GM23338 (cell line): ENCODE data around the gene KCNMA1.

ENCODE experiments used
- CREB1 ChIP-seq: fragments of 250-450 bp; sonication (Bioruptor Pico); IDR thresholded peaks from 2 replicates; pipeline ENCODE4 v1.5.0; 2020; ENCODE audit warnings: low read depth, mild to moderate bottlenecking, moderate library complexity
- CTCF ChIP-seq, 2 experiments: fragments of 200-600 bp in 1 of 2; sonication (generic) in 1 of 2; conservative IDR thresholded peaks; 2 replicates each; pipeline versions ENCODE4 v1.5.1 to v1.6.1; 2016 to 2017; ENCODE audit warnings: antibody characterized with exemption in 2 of 2, low read depth in 2 of 2, mild to moderate bottlenecking in 2 of 2, moderate library complexity in 1 of 2
- EZH2 ChIP-seq: fragments of 200-600 bp; sonication (generic); IDR thresholded peaks from one replicate; pipeline ENCODE4 v1.8.0; 2017; ENCODE audit warnings: antibody characterized with exemption, mild to moderate bottlenecking, low read depth; ENCODE audit not compliant: unreplicated experiment
- EZH2phosphoT487 ChIP-seq: fragments of 200-600 bp; sonication (generic); IDR thresholded peaks from one replicate; pipeline ENCODE4 v1.8.1; 2018; ENCODE audit warnings: antibody characterized with exemption; ENCODE audit not compliant: unreplicated experiment
- NANOG ChIP-seq: IDR thresholded peaks from 2 replicates; pipeline ENCODE4 v1.6.1; 2016; ENCODE audit warnings: antibody characterized with exemption, borderline replicate concordance
- POLR2AphosphoS5 ChIP-seq: IDR thresholded peaks from 2 replicates; pipeline ENCODE4 v1.6.1; 2016; ENCODE audit warnings: antibody characterized with exemption, low read depth
- REST ChIP-seq: IDR thresholded peaks from one replicate; pipeline ENCODE4 v1.6.1; 2018; ENCODE audit warnings: antibody characterized with exemption; ENCODE audit not compliant: unreplicated experiment
- ZNF114 ChIP-seq: fragments of 250-450 bp; sonication (Bioruptor Pico); IDR thresholded peaks from 2 replicates; pipeline ENCODE4 v1.5.0; 2020; ENCODE audit warnings: mild to moderate bottlenecking, moderate library complexity
- ZNF331 ChIP-seq: fragments of 250-450 bp; sonication (Bioruptor Pico); IDR thresholded peaks from 2 replicates; pipeline ENCODE4 v1.5.0; 2020; ENCODE audit warnings: low read depth, mild to moderate bottlenecking, moderate library complexity
- TF ChIP-seq, protein P1 (sequence below): IDR thresholded peaks from 2 replicates; pipeline ENCODE4 v1.6.1; 2016; ENCODE audit warnings: antibody characterized with exemption

GRCh38 chr10:77071001-77071511 lies 566.6 kb downstream of the KCNMA1 start:
- TF ChIP-seq EZH2 (no peak), CTCF (conservative IDR thresholded peaks at IDR 0.05; ENCODE audit: low read depth in 2 of 2) (no peak), EZH2phosphoT487 (no peak), POLR2AphosphoS5 (no peak), REST (no peak), ZNF114 (CRISPR knock-in tag) (no peak), CREB1 (CRISPR knock-in tag) (no peak), ZNF331 (CRISPR knock-in tag) (no peak), NANOG (no peak)
- TF ChIP-seq, protein P1, sequence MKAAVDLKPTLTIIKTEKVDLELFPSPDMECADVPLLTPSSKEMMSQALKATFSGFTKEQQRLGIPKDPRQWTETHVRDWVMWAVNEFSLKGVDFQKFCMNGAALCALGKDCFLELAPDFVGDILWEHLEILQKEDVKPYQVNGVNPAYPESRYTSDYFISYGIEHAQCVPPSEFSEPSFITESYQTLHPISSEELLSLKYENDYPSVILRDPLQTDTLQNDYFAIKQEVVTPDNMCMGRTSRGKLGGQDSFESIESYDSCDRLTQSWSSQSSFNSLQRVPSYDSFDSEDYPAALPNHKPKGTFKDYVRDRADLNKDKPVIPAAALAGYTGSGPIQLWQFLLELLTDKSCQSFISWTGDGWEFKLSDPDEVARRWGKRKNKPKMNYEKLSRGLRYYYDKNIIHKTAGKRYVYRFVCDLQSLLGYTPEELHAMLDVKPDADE, result no peak
